K562 (cell line): ENCODE data around the gene MTMR4. TPM values are rescaled to one million over a fixed set of nuclear protein-coding genes. Genes with fewer than 3 reads are reported as not detected.
A peak's percentile ranks its signal among the peaks of the same experiment; 100 is the strongest.

Experiments
- BCOR ChIP-seq: fragments of 450-650 bp; IDR thresholded peaks from 2 replicates; pipeline ENCODE4 v1.6.1; 2016
- BRCA1 ChIP-seq, 2 experiments: fragments of 450-650 bp in 1 of 2; sonication (generic) in 1 of 2; formaldehyde crosslinking in 1 of 2; IDR thresholded peaks; 2 replicates each; pipeline versions ENCODE4 v1.5.0 to v1.6.1; 2017 to 2020; ENCODE audit warnings: mild to moderate bottlenecking in 1 of 2, missing genetic modification reagents in 1 of 2
- NR2F6 ChIP-seq: fragments of 450-650 bp; formaldehyde crosslinking; IDR thresholded peaks from 2 replicates; pipeline ENCODE4 v1.4.0; 2020; ENCODE audit warnings: mild to moderate bottlenecking
- RCOR1 ChIP-seq, 2 experiments: IDR thresholded peaks; 2 replicates each; pipeline ENCODE4 v1.6.1; 2012; ENCODE audit warnings: low read depth in 2 of 2, low read length in 2 of 2, borderline replicate concordance in 1 of 2, improper control_type of control experiment in 1 of 2
- XRCC5 ChIP-seq: fragments of 200-400 bp; formaldehyde crosslinking; IDR thresholded peaks from 2 replicates; pipeline ENCODE4 v1.6.1; 2017; ENCODE audit warnings: low read depth, mild to moderate bottlenecking, low read length
- ZKSCAN8 ChIP-seq: fragments of 200-800 bp; sonication (Bioruptor generic); IDR thresholded peaks from 2 replicates; pipeline ENCODE4 v1.6.1; 2016; ENCODE audit warnings: missing genetic modification characterization, missing compliant biosample characterization
- polyA plus RNA-seq, 8 experiments: library from polyadenylated mRNA; depleted of rRNA in 4 of 8; stranded (reverse) in 5 of 8; unstranded in 3 of 8; fragments of >200 nt; fragmentation: Nextera tagmentation in 2 of 8; fragmentation: Illumina TruSeq in 1 of 8; extraction: Ambion mirVana in 2 of 8; extraction: Trizol in 1 of 8; gene quantifications; 2 replicates each; pipeline versions ENCODE4 v1.2.1 to v1.2.3, GENCODE V29; 2011 to 2014; ENCODE audit warnings: inconsistent platforms in 1 of 8, missing spikeins in 1 of 8
- total RNA-seq, 7 experiments: library from RNA; depleted of rRNA in 6 of 7; stranded (reverse); fragments of >200 nt in 6 of 7; fragmentation: Illumina TruSeq in 2 of 7; extraction: Trizol in 2 of 7; gene quantifications; 2 replicates each; pipeline versions ENCODE4 v1.2.1 to v1.2.3, GENCODE V29; 2011 to 2021; ENCODE audit warnings: low replicate concordance in 1 of 7
- TF ChIP-seq, protein P1 (sequence below), 2 experiments: fragments of 450-650 bp; IDR thresholded peaks; 2 replicates each; pipeline ENCODE4 v1.6.1; 2016; ENCODE audit warnings: mild to moderate bottlenecking in 2 of 2, borderline replicate concordance in 1 of 2, low read depth in 1 of 2, moderate library complexity in 1 of 2
- TF ChIP-seq, protein P2 (sequence below): fragments of 250-450 bp; sonication (Bioruptor Pico); IDR thresholded peaks from 2 replicates; pipeline ENCODE4 v1.4.0; 2020
- TF ChIP-seq, protein P3 (sequence below): fragments of 250-450 bp; sonication (Bioruptor Pico); IDR thresholded peaks from 2 replicates; pipeline ENCODE4 v1.8.0; 2021; ENCODE audit warnings: moderate library complexity, mild to moderate bottlenecking, inconsistent platforms

Gene MTMR4
- total and polyA plus RNA-seq, 9 of the 15 experiments (the other 6 are each of a cell fraction or from before 2014, with no cell fraction given): 8.8 to 45.7 (median 28.7) TPM

DNA sequence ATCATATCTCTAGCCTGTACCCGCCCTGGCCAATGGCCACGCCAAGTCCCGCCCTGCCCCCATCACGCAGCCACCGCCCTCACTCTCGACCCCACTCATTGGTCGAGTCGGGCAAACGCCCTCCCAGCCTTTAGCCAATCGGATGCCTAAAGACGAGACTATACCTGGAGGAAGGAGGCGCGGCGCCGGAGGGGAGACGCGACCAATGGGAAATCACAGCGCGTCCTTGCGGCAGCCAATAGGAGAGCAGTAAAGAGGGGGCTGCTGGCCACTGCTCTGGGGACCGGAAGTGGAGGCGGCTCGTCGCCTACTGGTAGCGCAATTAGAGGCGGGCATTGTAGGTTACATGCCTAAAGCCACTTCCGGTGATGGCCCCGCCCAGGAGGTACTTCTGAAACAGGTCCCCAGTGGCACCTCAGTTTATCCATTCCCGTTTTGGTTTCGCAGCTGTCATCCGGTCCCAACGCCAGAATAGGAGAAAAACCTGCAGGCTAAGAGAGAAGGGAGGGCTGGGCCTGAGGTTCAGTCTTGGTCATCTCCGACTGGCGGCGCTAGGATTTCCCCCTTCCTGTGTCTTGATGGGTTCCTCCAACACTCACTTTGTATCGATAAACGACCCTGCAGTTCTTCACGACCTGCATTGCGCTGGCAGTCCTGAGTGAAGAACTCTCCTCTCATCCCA lies 3.6 kb upstream of the MTMR4 start (continued):
- TF ChIP-seq, protein P1, sequence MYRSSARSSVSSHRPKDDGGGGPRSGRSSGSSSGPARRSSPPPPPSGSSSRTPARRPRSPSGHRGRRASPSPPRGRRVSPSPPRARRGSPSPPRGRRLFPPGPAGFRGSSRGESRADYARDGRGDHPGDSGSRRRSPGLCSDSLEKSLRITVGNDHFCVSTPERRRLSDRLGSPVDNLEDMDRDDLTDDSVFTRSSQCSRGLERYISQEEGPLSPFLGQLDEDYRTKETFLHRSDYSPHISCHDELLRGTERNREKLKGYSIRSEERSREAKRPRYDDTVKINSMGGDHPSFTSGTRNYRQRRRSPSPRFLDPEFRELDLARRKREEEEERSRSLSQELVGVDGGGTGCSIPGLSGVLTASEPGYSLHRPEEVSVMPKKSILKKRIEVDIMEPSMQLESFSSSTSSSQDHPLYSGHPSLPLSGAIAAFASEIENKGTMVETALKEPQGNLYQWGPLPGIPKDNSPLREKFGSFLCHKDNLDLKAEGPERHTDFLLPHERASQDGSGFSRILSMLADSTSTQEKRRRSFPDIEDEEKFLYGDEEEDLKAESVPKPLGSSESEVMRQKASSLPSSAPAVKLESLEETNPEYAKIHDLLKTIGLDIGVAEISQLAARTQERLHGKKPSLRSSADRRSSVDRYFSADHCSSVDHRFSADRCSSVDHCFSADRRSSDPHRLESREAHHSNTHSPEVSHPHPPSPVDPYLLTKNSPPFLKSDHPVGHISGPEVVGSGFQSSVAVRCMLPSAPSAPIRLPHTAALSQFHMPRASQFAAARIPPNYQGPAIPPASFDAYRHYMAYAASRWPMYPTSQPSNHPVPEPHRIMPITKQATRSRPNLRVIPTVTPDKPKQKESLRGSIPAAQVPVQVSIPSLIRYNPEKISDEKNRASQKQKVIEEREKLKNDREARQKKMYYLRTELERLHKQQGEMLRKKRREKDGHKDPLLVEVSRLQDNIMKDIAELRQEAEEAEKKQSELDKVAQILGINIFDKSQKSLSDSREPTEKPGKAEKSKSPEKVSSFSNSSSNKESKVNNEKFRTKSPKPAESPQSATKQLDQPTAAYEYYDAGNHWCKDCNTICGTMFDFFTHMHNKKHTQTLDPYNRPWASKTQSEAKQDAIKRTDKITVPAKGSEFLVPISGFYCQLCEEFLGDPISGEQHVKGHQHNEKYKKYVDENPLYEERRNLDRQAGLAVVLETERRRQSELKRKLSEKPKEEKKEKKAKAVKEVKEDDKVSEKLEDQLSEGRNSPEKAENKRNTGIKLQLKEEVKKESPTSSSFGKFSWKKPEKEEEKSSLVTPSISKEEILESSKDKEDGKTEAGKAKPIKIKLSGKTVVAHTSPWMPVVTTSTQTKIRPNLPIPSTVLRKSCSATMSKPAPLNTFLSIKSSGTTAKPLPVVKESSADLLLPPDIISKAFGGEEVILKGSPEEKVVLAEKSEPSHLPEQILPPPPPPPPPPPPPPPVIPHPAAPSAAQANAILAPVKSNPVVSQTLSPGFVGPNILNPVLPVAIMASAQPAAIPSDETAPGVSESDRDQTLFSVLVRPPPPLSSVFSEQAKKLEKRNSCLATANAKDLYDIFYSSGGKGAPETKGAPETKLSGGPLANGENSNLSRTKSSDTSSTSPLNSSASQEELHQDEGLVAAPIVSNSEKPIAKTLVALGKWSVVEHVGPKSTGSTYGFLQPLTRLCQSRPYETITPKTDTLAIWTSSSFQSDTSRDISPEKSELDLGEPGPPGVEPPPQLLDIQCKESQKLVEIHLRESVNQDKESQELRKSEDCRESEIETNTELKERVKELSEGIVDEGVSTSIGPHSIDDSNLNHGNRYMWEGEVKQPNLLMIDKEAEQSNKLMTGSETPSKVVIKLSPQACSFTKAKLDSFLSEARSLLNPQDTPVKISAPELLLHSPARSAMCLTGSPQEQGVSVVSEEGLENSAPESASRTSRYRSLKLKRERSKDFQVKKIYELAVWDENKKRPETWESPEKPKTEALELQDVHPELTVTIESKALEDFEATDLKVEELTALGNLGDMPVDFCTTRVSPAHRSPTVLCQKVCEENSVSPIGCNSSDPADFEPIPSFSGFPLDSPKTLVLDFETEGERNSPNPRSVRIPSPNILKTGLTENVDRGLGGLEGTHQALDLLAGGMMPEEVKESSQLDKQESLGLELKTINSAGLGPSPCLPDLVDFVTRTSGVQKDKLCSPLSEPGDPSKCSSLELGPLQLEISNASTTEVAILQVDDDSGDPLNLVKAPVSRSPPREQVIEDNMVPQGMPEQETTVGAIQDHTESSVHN (IDR thresholded peaks at IDR 0.05; ENCODE audit: borderline replicate concordance in 1 of 2, low read depth in 1 of 2): peak in 1 of 2 experiments; percentile 65; a peak in 2 of 4 replicates
- TF ChIP-seq XRCC5 (no peak; the same call in 1 of the 2 replicates), RCOR1 (IDR thresholded peaks at IDR 0.05; ENCODE audit: borderline replicate concordance in 1 of 2, low read depth in 2 of 2, low read length in 2 of 2) (0 out of 4 replicates have a peak, but pooled peaks of 1 of the 2 experiments have one; percentile 3), NR2F6 (CRISPR knock-in tag) (no peak), BCOR (0 out of 2 replicates have a peak, but pooled peaks have one; percentile 41), ZKSCAN8 (no peak), BRCA1 (IDR thresholded peaks at IDR 0.05) (no peak), BRCA1 (CRISPR knock-in tag; IDR thresholded peaks at IDR 0.05) (no peak)
- TF ChIP-seq, protein P2, sequence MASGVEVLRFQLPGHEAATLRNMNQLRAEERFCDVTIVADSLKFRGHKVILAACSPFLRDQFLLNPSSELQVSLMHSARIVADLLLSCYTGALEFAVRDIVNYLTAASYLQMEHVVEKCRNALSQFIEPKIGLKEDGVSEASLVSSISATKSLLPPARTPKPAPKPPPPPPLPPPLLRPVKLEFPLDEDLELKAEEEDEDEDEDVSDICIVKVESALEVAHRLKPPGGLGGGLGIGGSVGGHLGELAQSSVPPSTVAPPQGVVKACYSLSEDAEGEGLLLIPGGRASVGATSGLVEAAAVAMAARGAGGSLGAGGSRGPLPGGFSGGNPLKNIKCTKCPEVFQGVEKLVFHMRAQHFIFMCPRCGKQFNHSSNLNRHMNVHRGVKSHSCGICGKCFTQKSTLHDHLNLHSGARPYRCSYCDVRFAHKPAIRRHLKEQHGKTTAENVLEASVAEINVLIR: peak; percentile 79
- TF ChIP-seq, protein P3, sequence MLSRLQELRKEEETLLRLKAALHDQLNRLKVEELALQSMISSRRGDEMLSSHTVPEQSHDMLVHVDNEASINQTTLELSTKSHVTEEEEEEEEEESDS (CRISPR knock-in tag): no peak
